Measurements from ENCODE around the gene CAPZB.

CAPZB gene

GRCh38 chr1:19381261-19381660, 104.1 kb downstream of the CAPZB start:
- no peak for FAIRE-seq

- no peak for FAIRE-seq
These were observed 107.3 kb downstream of the CAPZB start for GRCh38 chr1:19377812-19378718.

DNA sequence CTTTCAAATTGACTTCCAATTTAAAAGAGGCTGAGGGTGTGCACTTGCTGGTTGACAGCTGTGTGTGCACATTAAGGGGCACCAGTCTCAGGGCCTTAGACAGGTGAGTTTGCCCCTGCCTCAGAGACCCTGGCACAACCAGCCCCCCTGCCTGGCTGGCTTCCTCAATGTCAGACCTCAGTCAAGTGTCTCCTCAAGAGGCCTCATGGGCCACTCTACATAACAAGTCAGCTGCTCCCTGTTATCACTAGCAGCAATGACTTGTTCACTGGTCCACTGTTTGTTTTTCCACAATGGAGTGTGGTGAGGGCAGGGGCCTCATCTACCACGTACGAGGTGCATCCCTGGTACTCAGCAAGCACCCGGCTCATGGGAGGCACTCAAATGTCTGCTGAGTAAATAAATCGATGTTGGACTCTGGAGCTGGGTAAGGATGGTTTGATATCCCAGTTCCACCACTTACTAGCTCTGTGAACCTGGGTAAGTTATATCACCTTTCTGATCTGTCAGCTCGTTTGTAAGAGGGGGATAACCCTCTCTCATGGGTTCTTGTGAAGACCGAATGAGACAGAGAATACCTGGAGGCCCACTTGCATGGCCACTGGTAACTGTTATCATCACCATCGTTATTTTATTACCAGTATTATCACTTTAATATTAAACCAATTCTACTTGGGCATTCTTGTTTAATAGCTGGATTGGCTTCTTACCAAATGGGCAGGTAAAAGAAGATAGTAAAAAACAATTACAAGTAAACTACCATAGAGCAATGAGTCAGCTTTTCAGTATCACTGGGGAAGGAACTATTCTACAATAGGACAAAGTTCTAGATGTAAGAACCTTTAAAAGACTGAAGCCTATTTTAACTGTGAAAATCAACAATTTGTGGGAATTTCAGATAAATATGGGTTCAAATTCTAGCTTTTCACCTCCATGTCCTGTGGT, 108.6 kb downstream of the CAPZB start:
- no peak for FAIRE-seq

GRCh38 chr1:19375631-19376400, 109.5 kb downstream of the CAPZB start:
- no peak for FAIRE-seq

GRCh38 chr1:19374926-19375325, 110.4 kb downstream of the CAPZB start:
- FAIRE-seq = no peak

DNA sequence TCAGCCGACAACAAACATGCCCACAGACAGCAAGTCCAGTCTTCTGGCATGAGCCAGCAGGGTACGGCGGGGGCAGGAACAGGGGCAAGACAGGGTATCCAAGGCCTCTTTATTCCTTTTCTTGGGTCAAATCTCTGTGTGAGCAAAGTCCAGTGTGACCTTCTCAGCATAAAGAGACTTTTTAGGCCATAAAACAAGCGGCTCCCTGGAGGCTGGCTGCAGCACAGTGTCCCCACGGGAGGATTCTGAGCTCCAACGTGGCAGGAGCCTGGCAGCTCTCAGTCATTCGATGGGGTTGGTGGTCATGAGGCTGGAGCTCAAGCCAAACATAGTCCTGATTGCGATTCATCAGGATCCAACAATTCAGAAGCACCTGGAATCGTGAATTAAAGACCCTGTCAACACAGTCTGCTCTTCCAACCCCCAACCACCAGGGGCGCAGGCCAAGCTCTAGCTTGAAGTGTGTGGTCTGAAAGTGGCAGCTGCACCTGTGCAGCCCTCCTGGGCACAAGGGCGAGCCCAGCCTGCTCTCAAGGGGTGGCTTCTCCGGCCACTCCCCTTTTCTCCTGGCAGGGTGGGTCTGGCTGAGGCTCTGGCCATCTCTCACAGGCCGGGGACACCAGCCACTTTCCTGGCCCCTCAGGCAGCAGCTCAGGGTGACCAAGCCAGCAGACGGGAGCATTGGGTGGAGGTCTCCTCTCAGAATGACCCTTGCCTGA, 111.1 kb downstream of the CAPZB start:
- no peak for FAIRE-seq

- no peak for FAIRE-seq
These were observed 111.9 kb downstream of the CAPZB start for GRCh38 chr1:19373211-19374082.

GRCh38 chr1:19372602-19373001, 112.7 kb downstream of the CAPZB start:
- FAIRE-seq = no peak

DNA sequence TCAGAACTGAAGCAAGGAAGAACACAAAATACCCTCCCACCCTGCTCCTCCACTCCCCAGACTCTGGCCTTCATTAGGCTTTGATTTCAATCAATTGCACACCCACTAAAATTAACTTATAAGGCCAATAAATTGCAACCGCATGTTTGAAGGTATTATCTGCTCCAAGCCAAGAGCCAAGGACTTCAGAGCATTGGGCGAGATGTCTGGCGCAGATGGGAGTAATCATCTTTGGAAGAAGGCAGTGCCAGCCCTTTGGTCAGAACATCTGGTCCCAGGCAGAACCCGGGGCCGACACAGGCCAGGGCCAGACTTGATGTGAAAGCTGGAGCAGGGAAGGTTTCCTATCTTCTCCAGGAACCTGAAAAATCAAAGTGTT, 113.2 kb downstream of the CAPZB start:
- no peak for FAIRE-seq

DNA sequence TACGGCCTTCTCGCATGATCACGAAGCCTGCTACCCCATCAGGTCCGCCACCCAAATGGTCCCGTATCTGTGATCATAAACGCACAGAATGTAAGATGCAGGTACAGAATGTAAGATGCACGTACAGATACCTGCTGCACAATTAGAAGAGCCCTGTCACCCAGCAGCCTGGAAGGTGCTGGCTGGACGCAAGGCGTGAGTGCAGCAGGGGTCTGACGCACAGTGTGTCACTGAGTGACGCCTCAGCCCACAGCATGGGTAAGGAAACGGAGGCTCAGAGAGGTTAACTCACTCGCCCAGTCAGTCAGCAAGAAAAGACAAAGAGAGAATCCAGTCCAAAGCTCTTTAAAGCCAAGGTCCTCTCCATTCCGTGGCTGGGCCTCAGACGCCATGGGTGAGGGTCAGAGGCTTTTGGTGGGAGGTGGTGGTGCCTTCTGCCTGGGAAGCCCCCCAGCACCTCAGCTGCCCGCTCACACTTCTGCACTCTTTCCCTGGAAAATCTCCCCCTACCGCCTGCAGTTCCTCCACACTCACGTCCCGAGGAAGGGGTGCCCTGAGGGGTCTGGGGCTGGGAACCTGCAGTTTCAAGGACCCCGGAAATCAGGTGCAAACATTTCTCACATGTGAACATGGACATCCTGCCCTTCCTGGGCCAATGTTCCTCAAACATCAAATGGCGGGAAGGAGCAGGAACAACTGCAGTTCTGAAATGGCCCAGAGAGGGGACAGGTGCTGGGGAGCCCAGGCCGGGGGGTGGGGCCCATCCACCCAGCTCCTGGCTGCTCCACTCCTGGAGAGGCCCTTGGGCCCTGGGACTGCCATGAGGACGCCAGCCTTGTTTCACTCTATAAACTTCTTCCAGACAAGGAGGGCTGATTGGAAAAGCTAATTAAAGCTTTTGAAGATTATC, 113.9 kb downstream of the CAPZB start:
- no peak for FAIRE-seq

GRCh38 chr1:19370453-19371170, 114.7 kb downstream of the CAPZB start:
- FAIRE-seq = no peak

- no peak for FAIRE-seq
These were observed 115.8 kb downstream of the CAPZB start for GRCh38 chr1:19369396-19370090.

GRCh38 chr1:19368964-19369363, 116.4 kb downstream of the CAPZB start:
- FAIRE-seq = no peak

DNA sequence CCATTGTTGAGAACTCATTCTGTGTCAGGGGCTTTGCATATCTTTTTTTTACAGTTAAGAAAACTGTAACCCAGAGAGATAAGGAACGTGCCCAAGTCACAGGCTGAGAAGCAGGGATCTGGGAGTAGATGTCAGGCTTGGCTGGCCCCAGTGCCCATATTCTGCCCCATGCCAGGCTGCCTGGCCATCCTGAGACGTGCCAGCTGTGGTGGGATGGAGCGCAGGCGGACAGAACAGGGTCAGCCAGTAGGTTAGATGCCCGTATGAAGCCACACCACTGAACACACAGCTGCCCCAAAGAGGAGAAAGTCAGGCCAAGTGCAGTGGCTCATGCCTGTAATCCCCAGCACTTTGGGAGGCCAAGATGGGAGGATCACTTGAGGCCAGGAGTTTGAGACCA, 117.3 kb downstream of the CAPZB start:
- FAIRE-seq = no peak

DNA sequence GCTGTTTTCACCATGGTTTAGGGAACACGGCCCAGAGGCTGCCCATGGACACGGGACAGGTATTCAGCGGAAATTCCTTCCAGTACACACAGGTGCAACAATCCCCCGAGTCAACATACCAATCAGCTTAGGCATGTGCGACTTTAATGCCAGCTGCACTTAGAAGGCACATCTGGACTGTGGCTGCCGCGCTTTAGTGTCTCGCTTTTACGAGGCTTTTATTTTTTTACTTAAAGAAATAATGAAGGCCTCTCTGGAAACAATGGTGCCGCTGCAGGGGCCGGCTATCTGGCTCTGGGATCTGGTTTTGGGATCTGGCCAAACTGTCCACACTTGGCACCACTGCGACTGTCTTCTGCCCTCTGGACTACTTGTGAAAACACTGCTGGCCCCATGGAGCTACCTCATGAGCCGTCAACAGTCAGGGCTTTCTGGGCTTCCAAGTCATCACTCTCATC, 117.7 kb downstream of the CAPZB start:
- no peak for FAIRE-seq

GRCh38 chr1:19366599-19367536, 118.5 kb downstream of the CAPZB start:
- FAIRE-seq = no peak

DNA sequence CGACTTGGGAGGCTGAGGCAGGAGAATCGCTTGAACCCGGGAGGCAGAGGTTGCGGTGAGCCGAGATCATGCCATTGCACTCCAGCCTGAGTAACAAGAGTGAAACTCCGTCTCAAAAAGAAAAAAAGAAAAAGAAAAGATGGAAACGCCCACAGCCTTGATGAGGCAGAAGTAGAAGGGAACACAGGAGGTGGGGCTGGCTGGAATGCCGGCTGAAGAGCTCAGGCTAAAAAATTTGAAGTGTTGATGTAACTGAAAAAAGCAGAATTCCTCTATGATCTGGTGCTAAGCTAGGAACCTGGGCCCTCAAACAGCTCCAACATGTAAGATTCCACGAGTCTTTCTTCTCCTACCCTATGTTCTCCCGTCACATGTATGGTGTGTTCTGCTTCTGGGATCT, 119.6 kb downstream of the CAPZB start:
- no peak for FAIRE-seq
